ENCODE results near the gene CACNA1F.
"Not testable (repeated sequence)": the region's sequence is repeated elsewhere in the genome, so short reads cannot be mapped to it uniquely, and the experiment has no call there.

The CACNA1F gene

GRCh38 chrX:49177338-49177833, 55.8 kb downstream of the CACNA1F start:
- peak overlapping the region; percentile 74 for H3K27ac Mint-ChIP-seq
- peaks cover 95% of the 10 kb centered on the region for H3K36me3 Mint-ChIP-seq (ENCODE audit: low read depth)
- intact Hi-C loops (cut with micrococcal nuclease), result no loop called here
- no peaks in the 10 kb centered on the region for H3K27me3 Mint-ChIP-seq
- H3K4me1 Mint-ChIP-seq (ENCODE audit: low read depth), result peaks cover 74% of the 10 kb centered on the region
- H3K9me3 Mint-ChIP-seq, result no peaks in the 10 kb centered on the region
- no peak overlapping the region for H3K4me3 Mint-ChIP-seq

- peak overlapping the region; percentile 47 for H3K4me3 Mint-ChIP-seq
- H3K36me3 Mint-ChIP-seq (ENCODE audit: low read depth), result peaks cover 93% of the 10 kb centered on the region
- peak overlapping the region; percentile 74 for H3K27ac Mint-ChIP-seq
- intact Hi-C loops (cut with micrococcal nuclease), result no loop called here
- no peaks in the 10 kb centered on the region for H3K9me3 Mint-ChIP-seq
- H3K4me1 Mint-ChIP-seq (ENCODE audit: low read depth), result peaks cover 74% of the 10 kb centered on the region
- no peaks in the 10 kb centered on the region for H3K27me3 Mint-ChIP-seq
These were observed 56.5 kb downstream of the CACNA1F start for GRCh38 chrX:49176421-49177326.

GRCh38 chrX:49175435-49176274, 57.5 kb downstream of the CACNA1F start:
- Mint-ChIP-seq H3K4me1 (ENCODE audit: low read depth) (peaks cover 70% of the 10 kb centered on the region), H3K9me3 (no peaks in the 10 kb centered on the region), H3K4me3 (no peak overlapping the region), H3K27ac (peak overlapping the region; percentile 74), H3K27me3 (no peaks in the 10 kb centered on the region), H3K36me3 (ENCODE audit: low read depth) (peaks cover 86% of the 10 kb centered on the region)
- intact Hi-C loops (cut with micrococcal nuclease), result no loop called here

- H3K27me3 Mint-ChIP-seq, result no peaks in the 10 kb centered on the region
- peaks cover 71% of the 10 kb centered on the region for H3K4me1 Mint-ChIP-seq (ENCODE audit: low read depth)
- H3K9me3 Mint-ChIP-seq, result no peaks in the 10 kb centered on the region
- no peak overlapping the region for H3K4me3 Mint-ChIP-seq
- H3K36me3 Mint-ChIP-seq (ENCODE audit: low read depth), result peaks cover 77% of the 10 kb centered on the region
- intact Hi-C loops (cut with micrococcal nuclease), result no loop called here
- H3K27ac Mint-ChIP-seq, result peak overlapping the region; percentile 74
These were observed 58.4 kb downstream of the CACNA1F start for GRCh38 chrX:49174723-49175122.

DNA sequence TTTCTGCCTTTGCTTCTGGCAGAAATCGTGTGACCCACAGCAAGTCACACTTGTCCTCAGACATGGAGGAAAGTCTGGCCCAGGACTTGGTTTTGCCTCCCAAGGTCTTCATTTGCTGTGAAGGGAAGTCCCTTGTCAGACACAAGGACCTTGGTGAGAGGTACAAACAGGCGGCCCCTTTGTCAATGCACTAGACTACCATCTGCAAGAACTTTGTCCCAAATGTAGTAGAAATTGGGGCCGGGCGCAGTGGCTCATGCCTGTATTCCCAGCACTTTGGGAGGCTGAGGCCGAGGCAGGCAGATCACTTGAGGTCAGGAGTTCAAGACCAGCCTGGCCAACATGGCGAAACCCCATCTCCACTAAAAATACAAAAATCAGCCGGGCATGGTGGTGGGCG, 59.6 kb downstream of the CACNA1F start:
- H3K9me3 Mint-ChIP-seq; intact Hi-C loops (cut with micrococcal nuclease); H3K27me3 Mint-ChIP-seq: not testable (repeated sequence)
- Mint-ChIP-seq H3K4me3 (peak overlapping the region; percentile 87), H3K4me1 (ENCODE audit: low read depth) (peaks cover 69% of the 10 kb centered on the region), H3K27ac (peak overlapping the region; percentile 94), H3K36me3 (ENCODE audit: low read depth) (peaks cover 65% of the 10 kb centered on the region)

GRCh38 chrX:49172280-49172780, 60.8 kb downstream of the CACNA1F start:
- intact Hi-C loops (cut with micrococcal nuclease), result no loop called here
- peak overlapping the region; percentile 94 for H3K27ac Mint-ChIP-seq
- H3K4me3 Mint-ChIP-seq, result peak overlapping the region; percentile 87
- peaks cover 62% of the 10 kb centered on the region for H3K4me1 Mint-ChIP-seq (ENCODE audit: low read depth)
- H3K9me3 Mint-ChIP-seq, result no peaks in the 10 kb centered on the region
- peaks cover 56% of the 10 kb centered on the region for H3K36me3 Mint-ChIP-seq (ENCODE audit: low read depth)
- H3K27me3 Mint-ChIP-seq, result no peaks in the 10 kb centered on the region

- peaks cover 61% of the 10 kb centered on the region for H3K4me1 Mint-ChIP-seq (ENCODE audit: low read depth)
- intact Hi-C loops (cut with micrococcal nuclease), result no loop called here
- H3K27ac Mint-ChIP-seq, result peak within 1 kb of the TSS; percentile 94
- H3K4me3 Mint-ChIP-seq, result peak within 1 kb of the TSS; percentile 87
- no peaks in the 10 kb centered on the region for H3K9me3 Mint-ChIP-seq
- H3K27me3 Mint-ChIP-seq, result no peaks in the 10 kb centered on the region
- H3K36me3 Mint-ChIP-seq (ENCODE audit: low read depth), result peaks cover 55% of the 10 kb centered on the region
These were observed 61.3 kb downstream of the CACNA1F start, which contains the start of gene PLP2 for GRCh38 chrX:49171752-49172279. TSS of gene PLP2 (plus strand) at chrX:49171898. CDS start at chrX:49172001, 103 bp downstream.

GRCh38 chrX:49167740-49168108, 65.4 kb downstream of the CACNA1F start:
- intact Hi-C loops (cut with micrococcal nuclease), result loop anchor here (5.0 kb wide), 1 partner anchor 45 kb away; the partner anchor contains the start of gene GPKOW

GRCh38 chrX:49166914-49167739, 66.0 kb downstream of the CACNA1F start:
- no peaks in the 10 kb centered on the region for H3K9me3 Mint-ChIP-seq
- peaks cover 55% of the 10 kb centered on the region for H3K4me1 Mint-ChIP-seq (ENCODE audit: low read depth)
- peak overlapping the region; percentile 99 for H3K27ac Mint-ChIP-seq
- H3K27me3 Mint-ChIP-seq, result no peaks in the 10 kb centered on the region
- peak overlapping the region; percentile 83 for H3K4me3 Mint-ChIP-seq
- H3K36me3 Mint-ChIP-seq (ENCODE audit: low read depth), result peaks cover 10% of the 10 kb centered on the region
- intact Hi-C loops (cut with micrococcal nuclease), result loop anchor here (5.0 kb wide), 1 partner anchor 45 kb away; the partner anchor contains the start of gene GPKOW

More at GRCh38 chrX:49167740-49168108, 65.4 kb downstream of the CACNA1F start:
- no peaks in the 10 kb centered on the region for H3K27me3 Mint-ChIP-seq
- H3K4me1 Mint-ChIP-seq (ENCODE audit: low read depth), result peaks cover 58% of the 10 kb centered on the region
- peaks cover 15% of the 10 kb centered on the region for H3K36me3 Mint-ChIP-seq (ENCODE audit: low read depth)
- peak overlapping the region; percentile 83 for H3K4me3 Mint-ChIP-seq
- peak overlapping the region; percentile 99 for H3K27ac Mint-ChIP-seq
- H3K9me3 Mint-ChIP-seq, result no peaks in the 10 kb centered on the region

GRCh38 chrX:49165901-49166881, 66.9 kb downstream of the CACNA1F start:
- H3K9me3 Mint-ChIP-seq, result no peaks in the 10 kb centered on the region
- peak overlapping the region; percentile 83 for H3K4me3 Mint-ChIP-seq
- H3K36me3 Mint-ChIP-seq (ENCODE audit: low read depth), result peaks cover 6% of the 10 kb centered on the region
- intact Hi-C loops (cut with micrococcal nuclease), result loop anchor here (5.0 kb wide), 1 partner anchor 44 kb away; the partner anchor contains the start of gene GPKOW
- H3K27me3 Mint-ChIP-seq, result no peaks in the 10 kb centered on the region
- H3K27ac Mint-ChIP-seq, result peak overlapping the region; percentile 99
- H3K4me1 Mint-ChIP-seq (ENCODE audit: low read depth), result peaks cover 55% of the 10 kb centered on the region

DNA sequence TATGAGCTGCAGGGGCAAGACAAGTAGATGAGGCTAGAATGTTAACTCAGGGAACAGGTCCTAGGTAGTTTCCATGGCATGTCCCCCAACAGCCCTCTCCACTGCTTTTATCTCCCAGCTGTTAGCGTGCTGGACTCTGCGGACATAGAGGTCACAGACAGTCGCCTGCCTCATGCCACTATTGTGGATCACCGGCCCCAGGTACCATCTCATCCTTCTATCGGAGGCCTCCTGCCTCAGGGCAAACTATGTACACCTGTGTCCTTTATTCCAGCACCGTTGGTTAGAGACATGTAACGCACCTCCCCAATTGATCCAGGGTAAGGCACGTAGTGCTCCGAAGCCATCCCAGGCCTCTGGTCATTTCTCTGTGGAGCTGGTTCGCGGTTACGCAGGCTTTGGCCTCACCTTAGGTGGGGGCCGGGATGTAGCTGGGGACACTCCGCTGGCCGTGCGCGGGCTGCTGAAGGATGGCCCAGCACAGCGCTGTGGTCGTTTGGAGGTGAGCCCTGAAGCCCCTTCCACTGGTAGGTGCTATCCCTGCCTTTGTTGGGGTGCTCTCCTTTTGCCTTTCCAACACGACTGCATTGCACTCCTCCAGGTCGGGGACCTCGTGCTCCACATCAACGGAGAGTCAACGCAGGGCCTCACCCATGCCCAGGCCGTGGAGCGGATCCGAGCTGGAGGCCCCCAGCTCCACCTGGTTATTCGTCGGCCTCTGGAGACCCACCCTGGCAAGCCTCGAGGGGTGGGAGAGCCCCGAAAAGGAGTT, 68.4 kb downstream of the CACNA1F start:
- Mint-ChIP-seq H3K4me3 (peak overlapping the region; percentile 83), H3K36me3 (ENCODE audit: low read depth) (peaks cover 6% of the 10 kb centered on the region), H3K9me3 (no peaks in the 10 kb centered on the region), H3K27me3 (no peaks in the 10 kb centered on the region), H3K4me1 (ENCODE audit: low read depth) (peaks cover 49% of the 10 kb centered on the region), H3K27ac (peak overlapping the region; percentile 99)
- intact Hi-C loops (cut with micrococcal nuclease), result loop anchor here (5.0 kb wide), 1 partner anchor 42 kb away; the partner anchor contains the start of gene GPKOW

Measured in dendritic cell treated with granulocyte-macrophage colony-stimulating factor and Interleukin-4, amounts not matched to agents 40 ng/mL and 50 ng/mL, for 4 days (primary cell).